Endothelial cell of umbilical vein (primary cell): ENCODE measurements around the gene TUFT1. TPM values are rescaled to one million over a fixed set of nuclear protein-coding genes. Genes with fewer than 3 reads are reported as not detected.

Source experiments
- BruUV-seq: library from RNA; stranded (reverse); fragments of 400-500 nt; replicated peaks from 2 replicates; lab custom pipeline; 2021; lab: Mats Ljungman, UMichigan
- CTCF ChIA-PET: fragments of 300-600, 350-600 bp; sonication (Branson Sonifier 250); formaldehyde crosslinking; loops from one replicate; lab custom pipeline; 2021; ENCODE audit warnings: antibody characterized with exemption, inconsistent platforms; lab: Charles Lee
- POLR2A ChIA-PET: fragments of 300-600, 350-600 bp; sonication (Branson Sonifier 250); formaldehyde crosslinking; loops from one replicate; lab custom pipeline; 2021; ENCODE audit warnings: antibody characterized with exemption, inconsistent platforms; lab: Charles Lee
- DNase-seq: peaks from one replicate; pipeline ENCODE4 v3.0.0-alpha.2; 2011; ENCODE audit warnings: low read depth, low spot score
- FAIRE-seq: peaks from 2 replicates; lab custom pipeline; 2011; peaks lifted over from hg19 to GRCh38; lab: Jason Lieb, UNC
- H2AFZ ChIP-seq: 2 replicates; pipeline ENCODE4 v1.6.0; 2012; ENCODE audit warnings: low read depth, low read length, control low read depth, inconsistent platforms
- H3K27ac ChIP-seq: 2 replicates; pipeline ENCODE4 v1.5.1; 2011; ENCODE audit warnings: low read depth, mild to moderate bottlenecking, control low read depth, low read length, moderate library complexity; ENCODE audit not compliant: insufficient read depth
- H3K27me3 ChIP-seq, 2 experiments: 2 replicates each; pipeline versions ENCODE4 v1.6.0 to v1.6.1; 2011; ENCODE audit warnings: low read length in 2 of 2, mixed read lengths in 1 of 2; ENCODE audit not compliant: control insufficient read depth in 2 of 2, insufficient read depth in 2 of 2
- H3K36me3 ChIP-seq, 2 experiments: 2 replicates in 1 of 2; 3 replicates in 1 of 2; pipeline ENCODE4 v1.5.1; 2011; ENCODE audit warnings: low read length in 2 of 2, mild to moderate bottlenecking in 1 of 2, moderate library complexity in 1 of 2; ENCODE audit not compliant: control insufficient read depth in 2 of 2, insufficient read depth in 2 of 2; ENCODE audit errors: extremely low read depth in 1 of 2
- H3K4me1 ChIP-seq: 3 replicates; pipeline ENCODE4 v1.5.1; 2011; ENCODE audit warnings: mild to moderate bottlenecking, low read length; ENCODE audit not compliant: control insufficient read depth, insufficient read depth; ENCODE audit errors: extremely low read depth
- H3K4me2 ChIP-seq: 2 replicates; pipeline ENCODE4 v1.6.1; 2011; ENCODE audit warnings: low read length, control low read depth, mixed read lengths; ENCODE audit not compliant: insufficient read depth
- H3K4me3 ChIP-seq, 3 experiments: fragments of 200-600 bp in 1 of 3; sonication (generic), shearing (Covaris generic) in 1 of 3; replicated peaks in 1 of 3; 2 replicates each; pipeline ENCODE4 v1.5.1; 2011 to 2016; ENCODE audit warnings: control low read depth in 3 of 3, low read length in 3 of 3, mild to moderate bottlenecking in 2 of 3, inconsistent platforms in 1 of 3, low read depth in 1 of 3, moderate library complexity in 1 of 3; ENCODE audit not compliant: insufficient read depth in 1 of 3
- H3K79me2 ChIP-seq: 2 replicates; pipeline ENCODE4 v1.6.0; 2012; ENCODE audit warnings: low read length, inconsistent platforms; ENCODE audit not compliant: control insufficient read depth, insufficient read depth
- H3K9ac ChIP-seq: replicated peaks from 2 replicates; pipeline ENCODE3; 2011; ENCODE audit warnings: low read length, control low read depth; ENCODE audit not compliant: insufficient read depth; ENCODE audit errors: extremely low read depth
- H3K9me1 ChIP-seq: replicated peaks from 3 replicates; pipeline ENCODE4 v1.6.0; 2011; ENCODE audit warnings: mild to moderate bottlenecking, low read length; ENCODE audit not compliant: control insufficient read depth, insufficient read depth; ENCODE audit errors: extremely low read depth
- H3K9me3 ChIP-seq: replicated peaks from 2 replicates; pipeline ENCODE4 v1.5.1; 2012; ENCODE audit warnings: low read length, inconsistent platforms; ENCODE audit not compliant: control insufficient read depth, insufficient read depth
- H4K20me1 ChIP-seq: replicated peaks from 2 replicates; pipeline ENCODE3; 2011; ENCODE audit warnings: mild to moderate bottlenecking, low read length; ENCODE audit not compliant: control insufficient read depth, insufficient read depth; ENCODE audit errors: extremely low read depth
- EZH2 ChIP-seq: IDR thresholded peaks from 2 replicates; pipeline ENCODE4 v1.6.1; 2012; ENCODE audit warnings: borderline replicate concordance, low read depth, mild to moderate bottlenecking, moderate library complexity, low read length, inconsistent platforms; ENCODE audit not compliant: severe bottlenecking
- FOS ChIP-seq: IDR thresholded peaks from 2 replicates; pipeline ENCODE4 v1.6.1; 2011; ENCODE audit warnings: mild to moderate bottlenecking, low read length, moderate library complexity, borderline replicate concordance; ENCODE audit not compliant: insufficient read depth
- GATA2 ChIP-seq: IDR thresholded peaks from 2 replicates; pipeline ENCODE4 v1.7.0; 2011; ENCODE audit warnings: low read depth, mild to moderate bottlenecking, moderate library complexity, mixed read lengths, low read length; ENCODE audit not compliant: insufficient read length, insufficient read depth
- JUN ChIP-seq: IDR thresholded peaks from 2 replicates; pipeline ENCODE4 v1.6.1; 2011; ENCODE audit warnings: borderline replicate concordance, low read depth; ENCODE audit not compliant: insufficient read length, insufficient read depth
- MAX ChIP-seq: IDR thresholded peaks from 2 replicates; pipeline ENCODE4 v1.6.1; 2011; ENCODE audit not compliant: insufficient read depth, insufficient read length
- MYC ChIP-seq: IDR thresholded peaks from one replicate; pipeline ENCODE4 v1.6.1; 2011; ENCODE audit warnings: mild to moderate bottlenecking, low read depth, low read length
- POLR2A ChIP-seq: IDR thresholded peaks from 2 replicates; pipeline ENCODE4 v1.6.1; 2012; ENCODE audit warnings: low read depth, mild to moderate bottlenecking, control low read depth, low read length
- dilution Hi-C: fragments of 300-500 bp; cut with MboI; formaldehyde crosslinking; loops from one replicate; pipeline ENCODE4 v1.15.0; 2019; ENCODE audit warnings: low sequenced_read_pairs; ENCODE audit not compliant: extremely low pct_ligation_motif_present
- intact Hi-C: fragments of 100-400 bp; cut with micrococcal nuclease; formaldehyde crosslinking; loops from one replicate; pipeline ENCODE4 v1.10.0; 2022
- polyA plus RNA-seq, 4 experiments: library from polyadenylated mRNA; depleted of rRNA in 3 of 4; stranded (reverse) in 3 of 4; unstranded in 1 of 4; fragments of >200 nt; gene quantifications; 2 replicates each; pipeline versions ENCODE4 v1.2.1 to v1.2.3, GENCODE V29; 2011 to 2012; ENCODE audit warnings: missing spikeins in 1 of 4
- total RNA-seq: library from RNA; stranded (reverse); gene quantifications from 2 replicates; pipeline ENCODE4 v1.2.3, GENCODE V29; 2021

TUFT1 gene
- total and polyA plus RNA-seq, 2 donors (not counting 3 experiments of a cell fraction or from before 2014, with no cell fraction given), result 4.3 to 5.1 TPM

- dilution Hi-C loops, result no loop called here
- no peak overlapping the region for H2AFZ ChIP-seq
- no peak overlapping the region for H3K4me3 ChIP-seq
- H3K9ac ChIP-seq, result no peak overlapping the region
- H4K20me1 ChIP-seq, result no peaks in the 10 kb centered on the region
- no peaks in the 10 kb centered on the region for H3K27me3 ChIP-seq
- intact Hi-C loops, result no loop called here
- H3K79me2 ChIP-seq, result no peaks in the 10 kb centered on the region
- H3K4me2 ChIP-seq, result no peak overlapping the region
- CTCF ChIA-PET, result interaction anchor here (1.0 to 2.5 kb wide), 3 partner anchors 12 to 222 kb away, joined by 4 to 10 read pairs (median 5); partner anchors contain the start of gene CGN
- DNase-seq, result no peak
- no peaks in the 10 kb centered on the region for H3K4me1 ChIP-seq
- no TSS peak for BruUV-seq
- no peak overlapping the region for H3K27ac ChIP-seq
- H3K9me1 ChIP-seq, result no peaks in the 10 kb centered on the region
- no peak for FAIRE-seq
- no peaks in the 10 kb centered on the region for H3K9me3 ChIP-seq
- POLR2A ChIA-PET, result no interaction called here
- no peak for TF ChIP-seq MYC
- TF ChIP-seq EZH2, result no peak
- TF ChIP-seq MAX, result no peak
- TF ChIP-seq JUN, result no peak
- no peak for TF ChIP-seq POLR2A
- TF ChIP-seq GATA2, result no peak
- no peak for TF ChIP-seq FOS
- no peaks in the 10 kb centered on the region for H3K36me3 ChIP-seq
These were observed 16.8 kb upstream of the TUFT1 start for GRCh38 chr1:151523326-151523725.

DNA sequence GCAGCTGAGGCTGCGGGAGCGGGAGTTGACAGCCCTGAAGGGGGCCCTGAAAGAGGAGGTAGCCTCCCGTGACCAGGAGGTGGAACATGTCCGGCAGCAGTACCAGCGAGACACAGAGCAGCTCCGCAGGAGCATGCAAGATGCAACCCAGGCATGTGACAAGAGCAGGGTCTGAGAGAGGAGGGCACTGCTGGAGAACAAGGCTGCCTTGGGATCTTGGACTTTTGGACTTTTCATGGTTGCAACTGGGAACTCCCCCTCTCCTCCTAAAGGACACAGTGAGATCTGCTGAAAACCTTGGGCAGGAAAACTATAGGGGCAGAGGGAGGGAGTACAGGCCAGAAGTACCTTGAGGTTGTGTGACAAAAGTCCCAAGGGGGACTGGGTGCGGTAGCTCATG, 15.4 kb upstream of the TUFT1 start:
- no peaks in the 10 kb centered on the region for H3K27me3 ChIP-seq
- no TSS peak for BruUV-seq

More for the DNA sequence above, 15.4 kb upstream of the TUFT1 start:
- FAIRE-seq, result no peak
- H3K4me3 ChIP-seq, result no peak overlapping the region
- H3K9me3 ChIP-seq, result no peaks in the 10 kb centered on the region
- no peaks in the 10 kb centered on the region for H3K79me2 ChIP-seq
- no peak overlapping the region for H2AFZ ChIP-seq
- no peak overlapping the region for H3K4me2 ChIP-seq
- ChIA-PET CTCF (no interaction called here), POLR2A (no interaction called here)
- no peaks in the 10 kb centered on the region for H3K4me1 ChIP-seq
- no peak for TF ChIP-seq POLR2A
- H3K9me1 ChIP-seq, result no peaks in the 10 kb centered on the region
- no peaks in the 10 kb centered on the region for H4K20me1 ChIP-seq
- DNase-seq, result no peak
- no peak overlapping the region for H3K27ac ChIP-seq
- intact Hi-C loops, result no loop called here
- H3K9ac ChIP-seq, result no peak overlapping the region
- dilution Hi-C loops, result no loop called here
- no peaks in the 10 kb centered on the region for H3K36me3 ChIP-seq
